Activated T-cell treated with anti-CD3 and anti-CD28 coated beads for 48 hours (primary cell): ENCODE results near the gene SNAPC4.
"Not testable (repeated sequence)": the region's sequence is repeated elsewhere in the genome, so short reads cannot be mapped to it uniquely, and the experiment has no call there.

Experiments used
- DNase-seq: peaks from one replicate; pipeline ENCODE4 v3.0.0-alpha.2; 2020; ENCODE audit warnings: low read depth

The SNAPC4 gene

DNA sequence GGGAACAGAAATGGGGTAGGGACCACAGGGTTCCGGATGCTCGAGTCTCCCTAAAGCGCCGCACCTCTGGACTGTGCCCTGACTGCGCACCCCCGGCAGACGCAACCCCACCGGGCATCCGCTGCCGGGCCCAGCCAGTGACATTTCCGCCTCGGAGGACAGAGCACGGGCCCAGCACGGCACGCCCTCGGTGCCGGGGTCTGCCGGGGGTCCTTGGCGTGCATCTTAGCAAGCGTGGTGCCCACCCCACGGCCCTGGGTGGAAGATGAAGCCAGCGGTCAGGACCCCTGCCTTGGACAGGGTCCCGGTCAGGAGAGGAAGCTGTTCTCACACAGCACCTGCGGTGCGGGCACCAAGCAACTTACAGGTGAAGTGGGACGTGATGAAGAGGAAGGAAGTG lies 32.6 kb upstream of the SNAPC4 start:
- no peak for DNase-seq

DNA sequence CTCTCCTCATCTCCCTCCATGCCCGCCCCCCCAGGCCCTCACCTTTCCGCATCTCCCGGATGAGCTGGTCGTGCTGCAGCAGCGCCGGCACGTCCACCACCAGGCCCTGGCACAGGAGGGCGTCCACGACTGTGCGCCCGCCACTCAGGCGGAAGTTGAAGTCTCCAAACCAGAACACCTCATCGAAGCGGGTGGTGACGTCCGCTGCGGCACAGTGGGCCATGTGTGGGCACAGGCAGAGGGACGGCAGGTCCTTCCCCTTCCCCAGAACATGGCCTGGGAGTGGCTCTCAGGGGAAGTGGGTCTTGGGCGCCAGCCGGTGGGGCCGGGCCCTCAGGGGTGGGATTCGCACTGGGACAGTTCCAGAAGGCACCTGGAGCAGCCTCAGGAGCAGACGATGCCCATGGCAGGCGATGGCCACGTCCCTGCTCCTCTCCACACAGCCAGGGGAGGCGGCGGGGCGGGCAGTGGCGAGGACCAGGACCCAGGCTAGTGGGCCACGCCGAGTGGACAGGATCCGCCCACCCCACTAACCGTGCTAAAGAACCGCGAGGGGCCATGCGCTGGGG lies 31.9 kb upstream of the SNAPC4 start:
- no peak for DNase-seq

DNA sequence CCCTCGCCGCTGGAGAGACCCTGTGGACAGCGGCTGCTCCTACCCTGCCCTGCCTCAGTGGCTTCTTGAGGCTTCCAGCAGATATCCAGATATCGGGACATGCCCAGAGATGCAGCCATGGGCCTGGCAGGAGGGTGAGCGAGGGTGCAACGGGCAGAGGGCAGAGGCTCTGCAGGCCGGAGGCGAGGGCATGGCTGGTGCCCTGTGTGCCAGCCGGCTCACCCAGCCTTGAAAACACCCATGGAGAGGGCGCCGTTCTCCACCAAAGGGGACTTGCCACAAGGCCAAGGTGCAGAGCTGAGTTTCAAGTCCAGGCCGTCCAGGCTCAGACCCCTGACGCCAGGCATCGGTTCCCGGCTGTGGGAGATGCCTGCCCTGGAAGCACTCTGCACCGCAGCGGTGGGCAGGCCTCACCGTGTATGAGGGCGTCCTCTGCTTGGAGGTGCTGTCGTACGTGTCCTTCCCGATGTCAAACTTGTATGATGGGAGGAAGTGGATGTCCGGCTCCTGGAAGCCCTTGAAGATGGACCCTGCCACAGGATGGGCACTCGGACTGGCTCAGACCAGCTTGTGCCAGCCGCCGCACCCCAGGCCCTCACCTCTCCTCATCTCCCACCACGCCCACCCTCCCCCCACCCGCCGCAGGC lies 30.7 kb upstream of the SNAPC4 start:
- no peak for DNase-seq

DNA sequence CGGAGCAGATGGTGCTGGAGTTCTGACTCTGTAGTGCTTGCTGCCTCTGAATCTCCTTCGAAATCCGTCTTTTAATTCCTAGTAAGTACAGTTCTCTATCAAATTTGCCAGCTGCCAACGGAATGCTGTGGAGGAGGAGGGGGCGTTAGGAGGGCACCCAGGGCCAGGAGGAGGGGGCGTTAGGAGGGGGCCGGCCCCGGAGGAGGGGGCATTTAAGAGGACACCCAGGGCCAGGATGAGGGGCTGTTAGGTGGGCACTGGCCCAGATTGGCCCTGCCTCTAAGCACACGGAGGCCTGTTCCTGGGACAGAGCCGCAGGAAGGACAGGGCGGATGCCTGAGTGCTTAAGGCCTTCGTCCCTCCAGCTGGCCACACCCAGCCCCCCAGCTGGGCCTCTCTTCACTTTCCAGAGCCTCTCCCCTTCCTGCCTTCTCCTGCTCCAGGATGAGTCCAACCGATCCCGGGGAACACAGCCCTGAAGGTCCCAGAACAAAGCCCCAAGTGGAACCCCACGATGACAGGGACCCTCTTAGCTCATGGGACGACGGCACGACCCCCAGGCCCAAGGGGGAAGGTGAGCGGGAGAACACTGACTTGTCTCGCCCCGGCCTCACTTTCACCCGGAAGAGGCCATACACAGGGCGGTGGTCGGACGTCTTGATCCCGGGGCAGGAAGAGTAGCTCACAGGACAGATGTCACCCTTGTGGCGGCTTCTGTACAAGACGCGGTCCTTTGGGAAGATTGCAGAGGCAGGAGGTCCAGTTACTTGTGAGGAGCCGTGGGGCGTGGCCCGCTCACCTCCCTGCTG lies 29.9 kb upstream of the SNAPC4 start:
- no peak for DNase-seq

DNA sequence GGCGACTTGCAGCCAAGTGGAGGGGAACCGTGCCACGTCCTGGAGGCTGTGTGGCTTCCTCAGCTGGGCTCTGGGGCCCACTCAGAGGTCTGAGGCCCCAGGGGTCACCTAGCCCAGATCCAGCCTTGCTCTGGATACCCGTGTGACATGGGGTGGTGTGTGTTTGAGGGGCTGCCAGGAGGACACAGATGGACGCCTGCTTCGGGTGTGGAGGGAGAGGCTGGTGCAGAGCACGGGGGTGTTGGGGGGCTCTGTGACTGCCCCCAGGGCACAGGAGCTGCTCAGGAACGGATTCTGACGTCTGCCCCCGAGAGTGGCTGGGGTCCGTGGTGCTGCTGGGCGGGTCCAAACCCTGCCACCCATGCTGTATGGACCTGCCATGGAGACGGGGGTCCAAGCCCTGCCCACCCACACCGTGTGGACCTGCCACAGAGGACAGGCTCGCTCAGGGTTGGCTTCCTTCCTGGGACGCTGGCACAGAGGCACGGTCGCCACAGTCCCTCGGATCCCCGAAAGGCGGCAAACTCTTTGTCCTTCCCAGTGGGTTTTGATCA lies 29.2 kb upstream of the SNAPC4 start:
- no peak for DNase-seq

DNA sequence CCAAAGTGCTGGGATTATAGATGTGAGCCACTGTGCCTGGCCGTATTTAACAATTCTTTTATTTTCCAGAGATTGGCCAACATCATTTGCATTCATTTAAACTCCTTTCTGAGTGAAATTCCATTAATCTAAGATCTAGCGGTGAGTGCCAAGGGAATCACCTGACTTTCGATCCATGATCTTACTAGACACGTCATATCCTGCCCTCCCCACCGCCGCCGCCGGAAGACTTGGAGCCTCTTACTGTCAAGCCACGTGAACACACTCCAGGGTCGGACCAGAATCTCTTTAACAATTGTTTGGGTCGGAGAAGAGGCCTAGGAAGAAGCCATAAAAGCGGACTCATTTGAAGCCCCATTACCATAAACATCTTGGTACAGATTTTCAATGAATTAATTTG lies 26.8 kb upstream of the SNAPC4 start:
- DNase-seq: no peak

DNA sequence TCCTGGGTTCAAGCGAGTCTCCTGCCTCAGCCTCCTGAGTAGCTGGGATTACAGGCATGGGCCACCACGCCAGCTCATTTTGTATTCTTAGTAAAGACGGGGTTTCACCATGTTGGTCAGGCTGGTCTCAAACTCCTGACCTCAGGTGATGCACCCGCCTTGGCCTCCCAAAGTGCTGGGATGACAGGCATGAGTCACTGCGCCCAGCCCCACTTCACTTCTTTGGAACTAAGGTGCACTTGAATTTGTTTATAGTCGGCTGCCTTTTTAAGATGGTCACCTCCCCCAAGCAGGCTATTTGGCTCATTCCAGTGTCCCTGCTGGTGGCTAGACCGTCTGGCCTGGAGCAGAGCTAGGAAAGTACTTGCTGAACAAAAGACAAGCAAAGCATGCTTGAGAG lies 25.4 kb upstream of the SNAPC4 start:
- not testable (repeated sequence) for DNase-seq

DNA sequence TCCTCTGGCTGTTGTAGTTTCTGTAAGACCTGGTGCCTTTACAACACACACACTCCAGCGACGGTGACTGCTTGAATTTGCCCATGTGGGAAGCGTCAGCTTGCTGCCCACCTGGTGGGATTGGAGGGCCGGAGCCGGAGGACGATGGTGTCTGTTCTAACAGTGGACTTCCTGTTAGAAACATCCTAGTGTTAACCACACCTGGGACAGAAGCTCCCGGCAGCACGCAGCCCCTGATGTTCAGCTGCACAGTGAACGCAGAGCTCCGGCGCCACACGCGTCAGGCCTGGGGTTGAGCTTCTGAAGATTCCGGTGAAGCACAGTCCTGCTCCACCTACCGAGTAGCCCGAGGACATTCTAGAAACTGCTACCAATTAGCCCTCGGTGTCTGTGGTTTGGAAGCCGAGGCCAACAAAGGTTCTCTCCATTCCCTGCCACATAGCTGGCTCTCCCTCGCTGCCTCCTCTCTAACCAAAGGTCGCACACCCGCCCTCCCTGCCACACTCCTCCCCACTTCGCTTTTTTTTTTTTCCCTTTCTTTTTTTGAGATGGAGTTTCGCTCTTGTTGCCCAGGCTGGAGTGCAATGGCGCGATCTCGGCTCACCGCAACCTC lies 24.9 kb upstream of the SNAPC4 start:
- no peak for DNase-seq

DNA sequence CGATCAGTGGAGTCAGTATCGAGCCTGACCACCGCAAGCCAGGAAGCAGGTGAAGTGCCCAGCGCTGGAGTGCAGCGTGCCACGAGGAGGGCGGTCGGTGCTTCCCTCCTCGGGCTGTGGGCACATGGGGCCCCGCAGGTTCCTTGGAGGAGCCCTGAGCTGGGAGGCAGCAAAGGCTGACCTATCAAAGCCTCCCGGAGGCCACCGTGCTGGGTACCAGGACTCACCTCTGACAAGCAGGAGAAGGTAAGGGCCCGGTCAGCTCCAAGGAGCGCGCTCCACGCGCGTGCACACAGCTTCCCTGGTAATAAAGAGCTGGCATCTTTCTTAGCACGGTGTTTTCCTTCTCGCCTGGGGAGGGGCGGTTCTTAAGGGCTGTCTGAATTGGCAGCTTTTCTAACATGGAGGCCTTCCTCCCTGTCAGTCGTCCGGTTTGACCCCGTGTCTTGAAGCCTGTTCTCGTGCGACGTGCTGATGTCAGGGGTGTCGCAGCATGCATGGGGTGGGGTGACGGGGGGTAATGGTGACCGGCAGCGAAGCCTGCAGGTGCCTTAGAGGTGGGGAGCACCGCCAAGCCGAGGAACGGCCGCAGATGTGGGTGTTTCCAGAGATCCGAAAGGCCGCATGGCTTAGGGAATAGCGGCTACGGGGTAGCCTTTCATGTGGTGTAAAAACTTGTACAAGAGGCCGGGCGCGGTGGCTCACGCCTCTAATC lies 23.6 kb upstream of the SNAPC4 start:
- DNase-seq: no peak

DNA sequence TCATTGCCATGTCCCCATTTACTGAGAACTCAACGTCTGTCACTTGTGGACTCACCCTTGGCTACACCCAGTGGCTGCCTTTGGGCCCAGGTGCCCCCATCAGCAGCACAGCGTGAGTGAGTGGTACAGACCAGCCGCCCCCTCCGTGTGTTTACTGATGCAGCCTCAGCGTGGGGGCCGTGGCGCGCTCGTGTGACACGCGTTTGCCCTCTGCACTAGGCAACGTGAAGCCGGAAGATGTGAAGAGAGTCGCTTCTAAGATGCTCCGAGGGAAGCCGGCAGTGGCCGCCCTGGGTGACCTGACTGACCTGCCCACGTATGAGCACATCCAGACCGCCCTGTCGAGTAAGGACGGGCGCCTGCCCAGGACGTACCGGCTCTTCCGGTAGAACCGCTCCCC lies 22.9 kb upstream of the SNAPC4 start:
- no peak for DNase-seq

DNA sequence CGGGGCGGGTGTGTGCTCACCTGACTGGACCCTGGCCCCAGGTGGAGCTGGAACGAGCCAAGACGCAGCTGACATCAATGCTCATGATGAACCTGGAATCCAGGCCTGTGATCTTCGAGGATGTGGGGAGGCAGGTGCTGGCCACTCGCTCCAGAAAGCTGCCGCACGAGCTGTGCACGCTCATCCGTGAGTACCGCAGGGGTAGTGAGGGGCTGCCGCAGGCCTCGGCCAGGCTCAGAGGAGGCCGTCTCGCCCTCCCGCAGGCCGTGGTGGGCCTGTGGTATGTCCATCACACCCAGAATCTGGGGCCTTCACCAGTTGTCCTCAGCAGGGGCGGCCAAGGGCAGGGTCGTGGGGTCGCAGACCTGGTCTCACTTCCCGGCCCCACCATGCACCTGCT lies 21.8 kb upstream of the SNAPC4 start:
- DNase-seq: no peak

DNA sequence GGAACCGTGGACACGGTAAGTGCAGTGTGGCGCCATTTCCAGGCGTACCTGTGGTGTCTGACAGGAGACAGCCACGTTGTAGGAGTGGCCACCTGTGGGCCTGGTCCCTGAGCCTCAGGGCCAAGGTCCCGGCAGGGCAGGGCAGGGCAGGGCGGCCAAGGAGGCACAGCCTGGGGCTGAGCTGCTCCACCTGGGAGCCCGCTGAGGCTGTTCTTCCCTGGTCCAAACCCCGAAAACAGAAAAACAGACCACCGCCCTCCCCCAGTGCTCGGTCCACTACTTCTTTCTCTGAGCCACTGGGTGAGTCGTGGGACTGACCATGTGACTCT lies 19.1 kb upstream of the SNAPC4 start:
- DNase-seq: no peak

DNA sequence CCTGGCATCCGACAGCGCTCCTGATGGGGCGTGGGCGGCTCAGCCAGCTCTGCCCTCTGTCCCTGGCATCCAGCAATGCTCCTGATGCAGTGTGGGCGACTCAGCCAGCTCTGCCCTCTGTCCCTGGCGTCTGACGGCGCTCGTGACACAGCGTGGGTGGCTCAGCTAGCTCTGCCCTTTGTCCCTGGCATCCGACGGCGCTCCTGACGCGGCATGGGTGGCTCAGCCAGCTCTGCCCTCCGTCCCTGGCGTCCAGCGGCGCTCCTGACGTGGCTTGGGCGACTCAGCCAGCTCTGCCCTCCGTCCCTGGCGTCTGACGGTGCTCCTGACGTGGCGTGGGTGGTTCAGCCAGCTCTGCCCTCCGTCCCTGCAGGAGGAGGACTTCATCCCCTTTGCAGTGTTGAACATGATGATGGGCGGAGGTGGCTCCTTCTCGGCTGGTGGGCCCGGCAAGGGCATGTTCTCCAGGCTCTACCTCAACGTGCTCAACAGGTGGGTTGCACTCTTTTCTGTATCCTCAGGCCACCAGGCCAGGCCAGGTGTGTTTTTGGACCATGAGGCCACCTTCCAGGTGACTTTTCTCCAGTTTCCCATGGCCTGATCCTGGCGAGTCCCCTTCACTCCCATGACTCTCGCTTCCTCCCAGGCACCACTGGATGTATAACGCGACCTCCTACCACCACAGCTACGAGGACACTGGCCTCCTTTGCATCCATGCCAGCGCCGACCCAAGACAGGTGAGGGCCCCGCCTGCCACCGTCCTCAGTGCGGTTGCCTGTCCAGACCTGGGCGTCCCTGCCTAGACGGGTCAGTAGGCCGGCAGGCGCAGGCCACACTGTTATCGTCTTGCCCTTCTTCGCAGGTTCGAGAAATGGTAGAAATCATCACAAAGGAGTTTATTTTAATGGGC lies 18.5 kb upstream of the SNAPC4 start:
- DNase-seq: no peak

DNA sequence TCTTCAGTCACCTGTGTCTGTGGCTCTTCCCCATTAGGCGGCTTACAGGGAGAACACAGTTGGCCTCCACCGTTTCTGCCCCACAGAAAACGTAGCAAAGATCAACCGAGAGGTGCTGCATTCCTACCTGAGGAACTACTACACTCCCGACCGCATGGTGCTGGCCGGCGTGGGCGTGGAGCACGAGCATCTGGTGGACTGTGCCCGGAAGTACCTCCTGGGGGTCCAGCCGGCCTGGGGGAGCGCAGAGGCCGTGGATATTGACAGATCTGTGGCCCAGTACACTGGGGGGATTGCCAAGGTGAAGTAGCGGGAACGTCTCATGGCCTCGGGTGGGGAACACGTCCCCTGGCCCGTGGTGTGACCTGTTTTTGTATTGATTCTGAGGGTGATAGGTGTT lies 16.9 kb upstream of the SNAPC4 start:
- no peak for DNase-seq

DNA sequence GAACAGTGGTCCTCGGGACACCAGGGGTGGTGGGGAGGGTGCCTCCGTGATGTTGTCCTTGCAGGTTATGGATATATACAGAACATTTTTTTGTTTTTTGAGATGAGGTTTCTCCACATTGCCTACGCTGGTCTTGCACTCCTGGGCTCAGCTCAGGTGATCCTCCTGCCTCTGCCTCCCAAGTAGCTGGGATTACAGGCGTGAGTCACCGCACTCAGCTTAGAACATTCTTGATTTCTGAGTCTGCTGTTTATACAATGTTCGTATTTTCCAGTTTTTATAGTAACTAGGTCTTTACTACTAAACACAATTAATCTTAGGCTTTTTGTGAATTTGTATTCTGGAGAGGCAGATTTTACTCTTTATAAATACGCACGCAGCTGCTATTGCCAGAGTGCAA lies 16.5 kb upstream of the SNAPC4 start:
- no peak for DNase-seq

DNA sequence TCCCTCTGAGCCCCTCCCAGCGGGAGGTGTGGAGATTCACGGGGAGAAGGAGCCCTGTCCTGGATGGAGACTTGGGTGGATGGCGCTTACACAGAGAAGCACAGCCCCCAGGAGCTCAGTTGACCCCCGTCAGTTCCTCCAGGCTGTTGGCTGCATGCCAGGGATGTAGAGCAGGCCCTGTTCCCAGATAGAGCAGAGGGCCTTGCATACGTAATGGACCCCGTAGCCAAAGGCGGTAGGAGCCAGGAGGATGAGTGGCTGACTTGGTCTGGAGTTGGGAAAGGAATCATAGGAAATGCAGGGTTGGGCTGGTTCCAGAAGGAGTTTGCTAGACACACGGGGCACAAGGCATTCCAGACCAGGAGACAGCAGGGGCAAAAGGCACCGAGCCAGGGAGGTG lies 13.0 kb upstream of the SNAPC4 start:
- DNase-seq: no peak

DNA sequence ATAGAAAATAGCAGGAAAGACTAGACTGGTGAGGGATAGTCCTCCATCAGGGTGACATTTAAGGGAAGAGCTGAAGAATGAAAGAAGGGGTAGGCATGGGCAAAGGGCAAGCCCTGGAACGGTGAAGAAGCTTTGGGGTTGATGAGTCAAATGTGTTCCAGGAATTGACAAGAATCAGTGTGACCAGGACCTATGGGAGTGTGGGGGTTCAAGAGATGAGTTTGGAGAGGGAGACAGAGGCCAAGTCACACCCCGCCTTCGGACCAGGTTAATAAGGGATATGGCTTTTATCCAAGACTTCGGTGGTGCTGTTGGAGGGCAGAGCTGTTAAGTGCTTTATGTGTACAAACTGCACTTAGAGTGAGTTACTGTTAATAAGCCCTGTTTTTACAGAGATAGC lies 11.4 kb upstream of the SNAPC4 start:
- DNase-seq: no peak

DNA sequence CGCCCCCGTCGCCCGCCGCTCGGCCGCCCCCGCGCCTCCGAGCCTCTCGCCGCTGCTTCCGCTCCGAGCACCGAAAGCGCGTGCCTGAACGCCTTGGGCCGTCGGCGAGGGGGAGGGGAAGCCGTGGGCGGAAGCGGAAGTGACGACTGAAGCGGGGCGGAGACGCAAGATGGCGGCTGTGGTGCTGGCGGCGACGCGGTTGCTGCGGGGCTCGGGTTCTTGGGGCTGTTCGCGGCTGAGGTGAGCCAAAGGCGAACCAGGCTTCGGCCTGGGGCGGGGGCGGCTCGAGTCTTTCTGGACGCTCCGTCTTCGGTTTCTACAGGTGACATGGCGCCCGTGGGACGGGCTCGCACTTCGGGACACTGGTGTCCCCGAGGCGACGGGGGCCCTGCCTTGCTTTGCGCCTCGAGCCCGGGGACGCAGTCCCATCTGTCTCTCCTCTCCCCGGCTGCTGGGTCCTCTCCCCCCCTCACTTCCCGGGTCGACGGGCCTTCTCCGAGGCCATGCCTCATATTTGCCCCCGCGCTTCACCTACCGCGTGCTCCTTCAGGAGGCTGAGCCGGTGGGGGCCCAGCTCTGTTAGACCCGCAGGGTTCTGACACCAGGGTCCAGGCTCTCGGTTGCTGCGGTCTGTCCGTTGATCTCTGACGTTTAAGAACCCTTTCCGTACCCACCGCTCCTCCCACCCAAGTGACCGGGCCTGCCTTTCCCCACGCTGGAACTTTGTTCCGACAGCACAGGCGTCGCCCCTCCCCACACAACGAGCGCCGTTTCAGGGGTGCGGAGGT lies 10.7 kb upstream of the SNAPC4 start, which contains the start of the genes ENTR1 and PMPCA:
Gene ENTR1, minus strand, starts transcription at position 115 of the 788 bp plus-strand sequence. CDS start 217 bp downstream, outside the sequence.
Gene PMPCA, plus strand, starts transcription at position 159 of the 788 bp plus-strand sequence. Its CDS starts 11 bp downstream, at position 170.
- peak; percentile 96 for DNase-seq

DNA sequence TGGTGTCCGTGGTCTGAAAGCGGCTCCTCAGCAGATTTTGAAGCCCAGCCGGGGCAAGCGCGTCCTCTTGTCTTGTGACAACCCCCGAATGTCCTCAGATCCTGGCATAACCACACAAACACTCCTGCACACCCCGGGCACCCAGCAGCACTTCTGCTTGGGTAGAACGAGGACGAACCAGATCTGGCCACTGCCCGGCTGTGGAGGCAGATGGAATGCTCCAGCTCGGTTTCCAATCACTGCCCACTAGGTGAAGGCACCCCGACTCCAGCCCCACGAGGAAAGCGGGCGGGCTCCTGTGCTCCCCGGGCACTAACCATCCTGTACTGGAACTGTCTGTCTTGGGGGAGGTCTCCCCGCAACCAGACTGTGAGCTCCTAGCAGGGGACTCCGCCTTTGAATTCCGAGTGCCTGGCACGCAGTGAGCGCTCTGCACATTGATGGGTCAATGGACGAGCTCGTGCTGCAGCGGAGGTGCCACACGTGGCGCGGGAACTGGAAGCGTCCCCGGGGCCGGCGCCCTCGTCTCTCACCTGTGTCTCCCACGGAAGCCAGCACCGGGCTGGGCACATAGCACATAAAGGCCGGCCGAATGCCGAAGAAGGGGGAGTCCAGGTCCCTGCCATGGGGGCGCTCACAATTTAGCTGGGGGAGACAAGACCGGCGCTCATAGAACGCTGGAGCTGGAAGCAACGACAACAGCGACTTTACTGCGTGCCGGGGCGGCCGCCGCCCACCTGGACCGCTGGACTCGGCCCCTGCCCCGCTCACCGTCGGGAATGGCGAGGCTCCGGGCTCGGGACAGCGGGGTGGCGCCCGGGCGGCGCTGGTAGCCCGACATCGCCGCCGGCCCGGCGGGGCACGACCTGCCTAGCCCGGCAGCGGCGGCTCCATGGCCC lies 9.8 kb upstream of the SNAPC4 start:
- peak; percentile 30 for DNase-seq
